ENCODE measurements around the gene TEX2. TPM values are rescaled to one million over a fixed set of nuclear protein-coding genes. Genes with fewer than 3 reads are reported as not detected.
A peak's percentile ranks its signal among the peaks of the same experiment; 100 is the strongest.

TEX2 gene
- polyA plus RNA-seq, 1 of the 3 experiments (the other 2 are of a cell fraction) = 24.0 TPM

DNA sequence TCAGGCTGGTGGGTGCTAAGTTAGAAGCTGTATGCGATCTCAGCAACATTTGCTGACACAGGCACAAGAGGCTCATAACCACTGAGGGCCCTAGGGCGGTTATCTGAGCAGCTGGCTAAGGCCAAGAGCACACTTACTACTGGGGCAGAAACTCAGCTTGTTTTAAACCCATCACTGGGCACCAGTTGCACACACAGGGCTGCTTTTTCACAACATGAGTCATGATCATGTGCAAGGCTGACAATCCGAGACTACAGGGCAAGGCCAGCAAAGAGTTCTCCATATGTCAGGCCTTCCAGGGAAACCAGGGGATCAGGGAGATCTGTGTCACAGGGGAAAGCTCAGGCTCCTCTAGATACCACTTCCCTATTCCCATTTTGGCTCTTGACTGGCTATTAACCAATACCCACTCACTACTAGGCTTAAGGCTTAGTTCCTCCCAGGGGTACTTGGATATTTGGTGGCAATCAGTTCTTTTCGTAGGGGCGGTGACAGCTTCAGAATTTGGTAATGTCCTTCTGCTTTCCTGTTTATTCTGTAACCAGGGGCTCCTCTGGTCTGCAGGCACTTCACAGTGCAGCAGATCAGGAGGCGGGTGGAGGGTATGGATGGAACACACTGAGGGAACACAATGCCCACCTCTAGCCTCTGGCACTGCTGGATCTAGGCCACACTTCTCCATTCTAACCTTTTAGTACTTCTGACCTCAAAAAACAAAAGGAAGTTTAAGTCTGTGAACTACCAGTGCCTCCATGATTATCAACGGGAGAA, 88.2 kb downstream of the TEX2 start:
- POLR2A ChIA-PET = interaction anchor here (5.6 kb wide), 1 partner anchor 28 kb away, joined by 99 read pairs; no protein-coding TSS in a partner anchor
- H3K27me3 ChIP-seq (ENCODE audit: insufficient read depth) = no peaks in the 10 kb centered on the region

DNA sequence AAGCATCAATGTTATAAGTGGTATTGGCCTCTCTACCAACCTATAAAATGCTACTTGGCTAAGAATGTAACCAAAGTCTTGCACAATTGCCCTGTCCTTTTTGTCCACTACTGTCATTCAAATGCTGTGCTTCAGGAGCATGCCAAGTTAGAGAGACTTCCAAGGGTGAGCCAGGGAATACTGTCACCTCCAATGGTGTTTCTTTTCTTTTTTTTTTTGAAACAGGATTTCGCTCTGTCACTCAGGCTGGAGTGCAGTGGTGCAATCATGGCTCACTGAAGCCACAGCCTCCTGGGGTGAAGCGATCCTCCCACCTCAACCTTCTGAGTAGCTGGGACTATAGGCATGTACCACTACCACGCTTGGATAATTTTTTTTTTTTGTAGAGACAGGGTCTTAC, 89.4 kb downstream of the TEX2 start:
- no peak overlapping the region for H3K27ac ChIP-seq (ENCODE audit: low read depth in 2 of 2, low read length in 1 of 2)
- WGBS (ENCODE audit: low lambda C conversion rate) = 94% methylated on average over 3 of the region's 3 CpGs
- no peak overlapping the region for H2AFZ ChIP-seq (ENCODE audit: low read depth)
- H3K4me3 ChIP-seq (ENCODE audit: low read depth in 2 of 2, low read length in 1 of 2) = no peak overlapping the region
- peaks cover 10% of the 10 kb centered on the region for H3F3A ChIP-seq (replicated peaks; ENCODE audit: insufficient read depth)
- ChIA-PET POLR2A (no interaction called here), CTCF (no interaction called here)
- peaks cover 16 to 39% of the 10 kb centered on the region in 2 experiments; a peak in 3 of 4 replicates for H3K4me1 ChIP-seq (ENCODE audit: control insufficient read depth in 1 of 2, insufficient read depth in 2 of 2, low read depth in 1 of 2, low read length in 1 of 2)
- H4K20me1 ChIP-seq (ENCODE audit: insufficient read depth) = no peaks in the 10 kb centered on the region
- H3K79me2 ChIP-seq (ENCODE audit: insufficient read depth) = no peaks in the 10 kb centered on the region
- no peak overlapping the region for H3K4me2 ChIP-seq
- H3K9me3 ChIP-seq = no peaks in the 10 kb centered on the region
- no peaks in the 10 kb centered on the region for H3K9me2 ChIP-seq
- peaks cover 19 to 55% of the 10 kb centered on the region in 2 experiments for H3K36me3 ChIP-seq (replicated peaks in 1 of 2; ENCODE audit: control insufficient read depth in 1 of 2, insufficient read depth in 2 of 2, low read length in 1 of 2)
- TF ChIP-seq RAD21 (IDR thresholded peaks at IDR 0.05; ENCODE audit: low read length) (no peak), SMC3 (IDR thresholded peaks at IDR 0.05; ENCODE audit: low read depth, low read length) (no peak), SIN3A (IDR thresholded peaks at IDR 0.05; ENCODE audit: borderline replicate concordance, low read depth, low read length) (no peak), RCOR1 (IDR thresholded peaks at IDR 0.05; ENCODE audit: low read length) (no peak), MEF2A (IDR thresholded peaks at IDR 0.05; ENCODE audit: borderline replicate concordance, low read depth) (no peak), NFIC (IDR thresholded peaks at IDR 0.05; ENCODE audit: borderline replicate concordance) (no peak), EZH2phosphoT487 (IDR thresholded peaks at IDR 0.05; ENCODE audit: borderline replicate concordance, low read depth) (no peak)
- TF ChIP-seq, protein P1, sequence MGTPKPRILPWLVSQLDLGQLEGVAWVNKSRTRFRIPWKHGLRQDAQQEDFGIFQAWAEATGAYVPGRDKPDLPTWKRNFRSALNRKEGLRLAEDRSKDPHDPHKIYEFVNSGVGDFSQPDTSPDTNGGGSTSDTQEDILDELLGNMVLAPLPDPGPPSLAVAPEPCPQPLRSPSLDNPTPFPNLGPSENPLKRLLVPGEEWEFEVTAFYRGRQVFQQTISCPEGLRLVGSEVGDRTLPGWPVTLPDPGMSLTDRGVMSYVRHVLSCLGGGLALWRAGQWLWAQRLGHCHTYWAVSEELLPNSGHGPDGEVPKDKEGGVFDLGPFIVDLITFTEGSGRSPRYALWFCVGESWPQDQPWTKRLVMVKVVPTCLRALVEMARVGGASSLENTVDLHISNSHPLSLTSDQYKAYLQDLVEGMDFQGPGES (IDR thresholded peaks at IDR 0.05; ENCODE audit: low read depth, low read length) = no peak
- TF ChIP-seq, protein P2, sequence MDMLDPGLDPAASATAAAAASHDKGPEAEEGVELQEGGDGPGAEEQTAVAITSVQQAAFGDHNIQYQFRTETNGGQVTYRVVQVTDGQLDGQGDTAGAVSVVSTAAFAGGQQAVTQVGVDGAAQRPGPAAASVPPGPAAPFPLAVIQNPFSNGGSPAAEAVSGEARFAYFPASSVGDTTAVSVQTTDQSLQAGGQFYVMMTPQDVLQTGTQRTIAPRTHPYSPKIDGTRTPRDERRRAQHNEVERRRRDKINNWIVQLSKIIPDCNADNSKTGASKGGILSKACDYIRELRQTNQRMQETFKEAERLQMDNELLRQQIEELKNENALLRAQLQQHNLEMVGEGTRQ (IDR thresholded peaks at IDR 0.05; ENCODE audit: borderline replicate concordance, low read depth, low read length) = no peak
- H3K27me3 ChIP-seq (ENCODE audit: insufficient read depth) = no peaks in the 10 kb centered on the region
- H3K9ac ChIP-seq = no peak overlapping the region
- no peak for DNase-seq

More for the DNA sequence above, 88.2 kb downstream of the TEX2 start:
- Histone ChIP-seq H3K36me3 (replicated peaks in 1 of 2; ENCODE audit: control insufficient read depth in 1 of 2, insufficient read depth in 2 of 2, low read length in 1 of 2) (peaks cover 15 to 53% of the 10 kb centered on the region in 2 experiments), H3K4me2 (no peak overlapping the region), H2AFZ (ENCODE audit: low read depth) (no peak overlapping the region), H3K9ac (no peak overlapping the region), H3K9me3 (no peaks in the 10 kb centered on the region), H4K20me1 (ENCODE audit: insufficient read depth) (no peaks in the 10 kb centered on the region), H3K9me2 (no peaks in the 10 kb centered on the region), H3K4me3 (ENCODE audit: low read depth in 2 of 2, low read length in 1 of 2) (no peak overlapping the region), H3K4me1 (ENCODE audit: control insufficient read depth in 1 of 2, insufficient read depth in 2 of 2, low read depth in 1 of 2, low read length in 1 of 2) (peaks cover 16 to 42% of the 10 kb centered on the region in 2 experiments; a peak in 3 of 4 replicates), H3K79me2 (ENCODE audit: insufficient read depth) (no peaks in the 10 kb centered on the region), H3F3A (replicated peaks; ENCODE audit: insufficient read depth) (peaks cover 7% of the 10 kb centered on the region), H3K27ac (ENCODE audit: low read depth in 2 of 2, low read length in 1 of 2) (peak overlapping the region in 1 of 2 experiments; percentile 41; a peak in 1 of 4 replicates)
- 82% methylated on average over 7 of the region's 7 CpGs for WGBS (ENCODE audit: low lambda C conversion rate)
- DNase-seq = no peak
- CTCF ChIA-PET = interaction anchor here (0.7 to 2.0 kb wide), 4 partner anchors 20 to 107 kb away, joined by 3 to 9 read pairs (median 5); no protein-coding TSS in a partner anchor
- no peak for TF ChIP-seq GATA2 (CRISPR knock-in tag; IDR thresholded peaks at IDR 0.05)
- TF ChIP-seq GABPA (IDR thresholded peaks at IDR 0.05; ENCODE audit: low read depth) = no peak
- TF ChIP-seq, protein P2 (IDR thresholded peaks at IDR 0.05; ENCODE audit: borderline replicate concordance, low read depth, low read length) = no peak
- TF ChIP-seq, protein P3, sequence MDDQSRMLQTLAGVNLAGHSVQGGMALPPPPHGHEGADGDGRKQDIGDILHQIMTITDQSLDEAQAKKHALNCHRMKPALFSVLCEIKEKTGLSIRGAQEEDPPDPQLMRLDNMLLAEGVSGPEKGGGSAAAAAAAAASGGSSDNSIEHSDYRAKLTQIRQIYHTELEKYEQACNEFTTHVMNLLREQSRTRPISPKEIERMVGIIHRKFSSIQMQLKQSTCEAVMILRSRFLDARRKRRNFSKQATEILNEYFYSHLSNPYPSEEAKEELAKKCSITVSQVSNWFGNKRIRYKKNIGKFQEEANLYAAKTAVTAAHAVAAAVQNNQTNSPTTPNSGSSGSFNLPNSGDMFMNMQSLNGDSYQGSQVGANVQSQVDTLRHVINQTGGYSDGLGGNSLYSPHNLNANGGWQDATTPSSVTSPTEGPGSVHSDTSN (IDR thresholded peaks at IDR 0.05) = no peak
- 0 out of 2 replicates have a peak, but pooled peaks have one; percentile 8 for TF ChIP-seq JUND (IDR thresholded peaks at IDR 0.05)
- no peak for TF ChIP-seq RFX5 (IDR thresholded peaks at IDR 0.05; ENCODE audit: low read length)
- TF ChIP-seq MXI1 (IDR thresholded peaks at IDR 0.05; ENCODE audit: low read depth, low read length) = no peak
- TF ChIP-seq MEF2A (IDR thresholded peaks at IDR 0.05; ENCODE audit: borderline replicate concordance, low read depth) = no peak
- TF ChIP-seq, protein P4, sequence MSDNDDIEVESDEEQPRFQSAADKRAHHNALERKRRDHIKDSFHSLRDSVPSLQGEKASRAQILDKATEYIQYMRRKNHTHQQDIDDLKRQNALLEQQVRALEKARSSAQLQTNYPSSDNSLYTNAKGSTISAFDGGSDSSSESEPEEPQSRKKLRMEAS (IDR thresholded peaks at IDR 0.05; ENCODE audit: low read depth) = peak; percentile 64; the same call in 1 of the 2 replicates
- TF ChIP-seq EP300 (IDR thresholded peaks at IDR 0.05; ENCODE audit: borderline replicate concordance in 1 of 2, low read depth in 1 of 2, low read length in 1 of 2) = no peak
- TF ChIP-seq TAF1 (IDR thresholded peaks at IDR 0.05; ENCODE audit: borderline replicate concordance, low read depth, low read length) = no peak
- TF ChIP-seq FOSL2 (IDR thresholded peaks at IDR 0.05; ENCODE audit: borderline replicate concordance, low read depth) = peak; percentile 28; the same call in 1 of the 2 replicates
- no peak for TF ChIP-seq FOXM1 (IDR thresholded peaks at IDR 0.05; ENCODE audit: low read depth)
- no peak for TF ChIP-seq RCOR1 (IDR thresholded peaks at IDR 0.05; ENCODE audit: low read length)
- TF ChIP-seq FOXJ3 (CRISPR knock-in tag; IDR thresholded peaks at IDR 0.05) = no peak
- peak; percentile 57 for TF ChIP-seq TCF12 (IDR thresholded peaks at IDR 0.05)
